Measurements from ENCODE around the gene KLHL7.
A peak's percentile ranks its signal among the peaks of the same experiment; 100 is the strongest.

The KLHL7 gene

GRCh38 chr7:23109470-23109869 is 3.9 kb downstream of the KLHL7 start:
- Mint-ChIP-seq H3K4me1 (peaks cover 44% of the 10 kb centered on the region), H3K36me3 (ENCODE audit: low read depth) (peaks cover 13% of the 10 kb centered on the region), H3K9me3 (no peaks in the 10 kb centered on the region), H3K27me3 (ENCODE audit: low read depth, poor library complexity) (no peaks in the 10 kb centered on the region), H3K27ac (no peak overlapping the region), H3K4me3 (peak overlapping the region; percentile 24)
- no peak for TF ChIP-seq CTCF (IDR thresholded peaks at IDR 0.05)
- DNase-seq, result no peak

- Mint-ChIP-seq H3K36me3 (ENCODE audit: low read depth) (peaks cover 22% of the 10 kb centered on the region), H3K4me1 (peaks cover 36% of the 10 kb centered on the region), H3K27me3 (ENCODE audit: low read depth, poor library complexity) (no peaks in the 10 kb centered on the region), H3K27ac (no peak overlapping the region), H3K4me3 (no peak overlapping the region), H3K9me3 (no peaks in the 10 kb centered on the region)
- no peak for TF ChIP-seq CTCF (IDR thresholded peaks at IDR 0.05)
- no peak for DNase-seq
Observed at GRCh38 chr7:23114896-23115295, 9.3 kb downstream of the KLHL7 start.

- H3K27me3 Mint-ChIP-seq (ENCODE audit: low read depth, poor library complexity), result no peaks in the 10 kb centered on the region
- peak overlapping the region; percentile 83 for H3K27ac Mint-ChIP-seq
- H3K36me3 Mint-ChIP-seq (ENCODE audit: low read depth), result peaks cover 22% of the 10 kb centered on the region
- DNase-seq, result no peak
- H3K9me3 Mint-ChIP-seq, result no peaks in the 10 kb centered on the region
- TF ChIP-seq CTCF (IDR thresholded peaks at IDR 0.05), result no peak
- H3K4me3 Mint-ChIP-seq, result no peak overlapping the region
- peaks cover 34% of the 10 kb centered on the region for H3K4me1 Mint-ChIP-seq
Observed at GRCh38 chr7:23115991-23116390, 10.4 kb downstream of the KLHL7 start.

GRCh38 chr7:23117841-23118240 is 12.3 kb downstream of the KLHL7 start:
- no peak for DNase-seq
- TF ChIP-seq CTCF (IDR thresholded peaks at IDR 0.05), result no peak
- no peak overlapping the region for H3K27ac Mint-ChIP-seq
- peaks cover 42% of the 10 kb centered on the region for H3K4me1 Mint-ChIP-seq
- H3K4me3 Mint-ChIP-seq, result no peak overlapping the region
- H3K27me3 Mint-ChIP-seq (ENCODE audit: low read depth, poor library complexity), result no peaks in the 10 kb centered on the region
- peaks cover 30% of the 10 kb centered on the region for H3K36me3 Mint-ChIP-seq (ENCODE audit: low read depth)
- no peaks in the 10 kb centered on the region for H3K9me3 Mint-ChIP-seq

- no peak for DNase-seq
- Mint-ChIP-seq H3K4me1 (peaks cover 45% of the 10 kb centered on the region), H3K36me3 (ENCODE audit: low read depth) (peaks cover 38% of the 10 kb centered on the region), H3K9me3 (no peaks in the 10 kb centered on the region), H3K4me3 (no peak overlapping the region), H3K27ac (no peak overlapping the region), H3K27me3 (ENCODE audit: low read depth, poor library complexity) (no peaks in the 10 kb centered on the region)
- no peak for TF ChIP-seq CTCF (IDR thresholded peaks at IDR 0.05)
Observed at GRCh38 chr7:23120106-23120505, 14.5 kb downstream of the KLHL7 start.

GRCh38 chr7:23121165-23121564 is 15.6 kb downstream of the KLHL7 start:
- Mint-ChIP-seq H3K4me1 (peaks cover 41% of the 10 kb centered on the region), H3K4me3 (no peak overlapping the region), H3K36me3 (ENCODE audit: low read depth) (peaks cover 43% of the 10 kb centered on the region), H3K27me3 (ENCODE audit: low read depth, poor library complexity) (no peaks in the 10 kb centered on the region), H3K9me3 (no peaks in the 10 kb centered on the region), H3K27ac (no peak overlapping the region)
- DNase-seq, result no peak
- TF ChIP-seq CTCF (IDR thresholded peaks at IDR 0.05), result no peak
